ENCODE results near the gene SELL.

DNA sequence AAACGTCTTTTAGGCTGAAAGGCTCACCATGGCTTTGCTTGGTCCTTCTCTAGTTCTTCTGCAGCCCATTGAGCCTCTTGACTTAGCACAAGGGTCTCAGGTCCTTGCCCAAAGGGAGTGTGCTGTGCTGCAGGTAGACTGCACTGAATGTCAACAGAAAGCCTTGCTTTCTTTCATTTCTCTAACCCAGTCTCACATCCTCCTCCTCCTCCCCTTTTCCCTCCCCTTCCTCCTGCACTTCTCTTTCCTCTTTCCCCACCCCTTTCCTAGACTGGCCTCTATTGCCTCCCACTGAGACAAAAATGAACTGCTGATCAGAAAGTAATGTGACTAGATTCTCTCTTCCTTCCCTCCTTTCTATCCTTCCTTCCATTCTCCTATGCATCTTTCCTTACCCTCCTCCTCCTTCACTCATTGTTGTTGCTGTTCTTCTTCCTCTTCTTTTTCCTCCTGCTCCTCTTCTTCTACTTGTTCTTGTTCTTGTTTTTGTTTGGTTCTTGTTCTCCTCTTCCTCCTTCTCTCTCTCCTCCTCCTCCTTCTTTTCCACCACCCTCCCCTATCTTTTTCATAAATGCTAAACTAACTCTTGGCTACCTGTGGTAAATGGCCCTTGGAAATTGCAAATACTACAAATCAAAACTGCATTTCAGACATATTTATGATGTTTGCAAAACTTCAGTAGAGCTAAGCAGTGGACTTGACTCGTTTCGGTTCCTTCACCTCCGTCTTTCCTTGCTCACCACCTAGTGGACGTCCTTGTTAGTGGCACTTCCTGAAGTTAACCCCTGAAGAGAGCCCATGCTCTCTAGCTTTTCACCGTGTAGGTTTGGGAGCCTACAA, at the start of gene SELL:
- TF ChIP-seq CTCF (IDR thresholded peaks at IDR 0.05) (peak; percentile 18 to 61 (median 58)), POLR2A (IDR thresholded peaks at IDR 0.05) (no peak), EP300 (IDR thresholded peaks at IDR 0.05) (no peak)

All from sigmoid colon (tissue), 4 donors.